ENCODE measurements around the gene LANCL2.

LANCL2 gene

DNA sequence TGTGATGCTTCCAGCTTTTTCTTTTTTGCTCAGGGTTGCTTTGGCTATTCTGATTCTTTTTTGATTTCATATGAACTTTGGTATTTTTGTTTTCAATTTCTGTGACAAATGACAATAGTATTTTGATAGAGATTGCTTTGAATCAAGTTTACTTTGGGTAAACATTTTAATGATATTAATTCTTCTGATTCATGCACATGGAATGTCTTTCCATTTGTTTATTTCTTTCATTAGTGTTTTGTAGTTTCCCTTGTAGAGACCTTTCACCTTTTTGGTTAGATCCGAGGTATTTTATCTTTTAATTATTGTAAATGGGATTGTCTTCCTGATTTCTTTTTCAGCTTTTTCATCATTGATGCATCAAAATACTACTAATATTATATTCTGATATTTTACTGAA lies 93.2 kb downstream of the LANCL2 start:
- TF ChIP-seq, protein P1, sequence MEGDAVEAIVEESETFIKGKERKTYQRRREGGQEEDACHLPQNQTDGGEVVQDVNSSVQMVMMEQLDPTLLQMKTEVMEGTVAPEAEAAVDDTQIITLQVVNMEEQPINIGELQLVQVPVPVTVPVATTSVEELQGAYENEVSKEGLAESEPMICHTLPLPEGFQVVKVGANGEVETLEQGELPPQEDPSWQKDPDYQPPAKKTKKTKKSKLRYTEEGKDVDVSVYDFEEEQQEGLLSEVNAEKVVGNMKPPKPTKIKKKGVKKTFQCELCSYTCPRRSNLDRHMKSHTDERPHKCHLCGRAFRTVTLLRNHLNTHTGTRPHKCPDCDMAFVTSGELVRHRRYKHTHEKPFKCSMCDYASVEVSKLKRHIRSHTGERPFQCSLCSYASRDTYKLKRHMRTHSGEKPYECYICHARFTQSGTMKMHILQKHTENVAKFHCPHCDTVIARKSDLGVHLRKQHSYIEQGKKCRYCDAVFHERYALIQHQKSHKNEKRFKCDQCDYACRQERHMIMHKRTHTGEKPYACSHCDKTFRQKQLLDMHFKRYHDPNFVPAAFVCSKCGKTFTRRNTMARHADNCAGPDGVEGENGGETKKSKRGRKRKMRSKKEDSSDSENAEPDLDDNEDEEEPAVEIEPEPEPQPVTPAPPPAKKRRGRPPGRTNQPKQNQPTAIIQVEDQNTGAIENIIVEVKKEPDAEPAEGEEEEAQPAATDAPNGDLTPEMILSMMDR (IDR thresholded peaks at IDR 0.05; ENCODE audit: borderline replicate concordance, insufficient read depth, low read depth, low read length), result no peak
- no peak overlapping the region for H3K4me3 ChIP-seq (ENCODE audit: low read depth, low read length)

DNA sequence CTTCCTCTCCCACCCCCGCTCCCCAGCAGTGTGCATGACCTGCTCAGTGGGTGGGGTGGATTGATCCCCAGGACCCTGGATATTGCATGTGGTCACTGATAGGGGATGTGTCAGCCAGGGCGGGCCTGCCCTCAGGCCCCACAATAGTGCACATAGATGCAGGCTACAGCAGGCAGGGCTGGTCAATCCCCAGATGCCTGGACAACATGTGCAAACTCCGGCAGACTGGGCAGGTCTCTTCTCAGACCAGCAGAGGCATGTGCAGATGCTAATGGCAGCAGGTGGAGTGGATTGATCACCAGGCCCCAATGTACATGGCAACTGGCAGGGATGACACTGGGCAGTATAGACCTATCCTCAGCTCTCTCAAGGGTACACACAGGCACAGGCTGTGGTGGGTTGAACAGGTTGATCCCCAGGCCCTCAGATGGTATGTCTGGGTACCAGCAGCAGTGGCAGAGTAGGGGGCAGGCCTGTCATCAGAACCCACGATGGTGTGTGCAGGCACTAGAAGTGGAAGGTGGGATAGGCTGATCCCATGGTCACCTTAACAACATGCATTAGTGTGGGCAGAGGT lies 98.6 kb downstream of the LANCL2 start:
- H3K4me3 ChIP-seq (ENCODE audit: low read depth, low read length), result no peak overlapping the region
- TF ChIP-seq, protein P1 (IDR thresholded peaks at IDR 0.05; ENCODE audit: borderline replicate concordance, insufficient read depth, low read depth, low read length), result no peak

DNA sequence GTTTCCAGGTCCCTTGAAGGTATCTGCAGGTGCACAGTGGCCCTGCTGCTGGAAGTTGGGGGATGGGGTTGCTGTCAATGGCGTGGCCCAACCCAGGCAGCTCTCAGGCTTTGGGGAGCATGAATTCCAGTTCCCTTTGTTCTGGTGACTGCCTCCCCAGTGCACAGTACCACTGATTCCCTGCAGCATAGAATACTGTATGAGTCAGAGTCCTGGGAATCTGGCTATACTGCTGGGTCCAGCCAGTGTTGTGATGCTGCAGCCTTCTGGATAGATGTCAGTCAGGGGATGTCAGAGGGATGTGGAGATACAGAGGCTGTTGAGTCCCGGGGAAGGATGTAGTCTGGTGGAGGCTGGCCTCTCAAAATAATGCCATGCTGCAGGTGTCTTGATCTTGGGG lies 99.3 kb downstream of the LANCL2 start:
- TF ChIP-seq, protein P1 (IDR thresholded peaks at IDR 0.05; ENCODE audit: borderline replicate concordance, insufficient read depth, low read depth, low read length), result no peak
- no peak overlapping the region for H3K4me3 ChIP-seq (ENCODE audit: low read depth, low read length)

DNA sequence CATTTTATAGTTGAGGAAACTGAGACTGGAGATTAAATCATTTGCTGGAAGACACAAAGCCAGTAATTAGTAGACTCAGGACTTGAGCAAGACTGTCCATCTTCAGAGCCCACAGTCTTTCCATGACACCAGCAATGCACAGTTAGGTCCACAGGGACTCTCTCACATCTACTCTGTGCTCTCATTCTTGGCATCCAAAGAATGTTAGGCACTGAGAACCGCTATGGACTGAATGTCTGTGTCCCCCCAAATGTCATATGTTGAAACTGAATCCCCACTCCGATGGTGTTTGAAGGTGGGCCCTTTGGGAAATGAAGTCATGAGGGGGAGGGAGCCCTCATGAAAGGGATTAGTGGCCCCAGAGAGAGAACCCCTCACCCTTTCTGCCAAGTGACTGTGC lies 100.6 kb downstream of the LANCL2 start:
- TF ChIP-seq, protein P1 (IDR thresholded peaks at IDR 0.05; ENCODE audit: borderline replicate concordance, insufficient read depth, low read depth, low read length), result no peak
- H3K4me3 ChIP-seq (ENCODE audit: low read depth, low read length), result no peak overlapping the region

DNA sequence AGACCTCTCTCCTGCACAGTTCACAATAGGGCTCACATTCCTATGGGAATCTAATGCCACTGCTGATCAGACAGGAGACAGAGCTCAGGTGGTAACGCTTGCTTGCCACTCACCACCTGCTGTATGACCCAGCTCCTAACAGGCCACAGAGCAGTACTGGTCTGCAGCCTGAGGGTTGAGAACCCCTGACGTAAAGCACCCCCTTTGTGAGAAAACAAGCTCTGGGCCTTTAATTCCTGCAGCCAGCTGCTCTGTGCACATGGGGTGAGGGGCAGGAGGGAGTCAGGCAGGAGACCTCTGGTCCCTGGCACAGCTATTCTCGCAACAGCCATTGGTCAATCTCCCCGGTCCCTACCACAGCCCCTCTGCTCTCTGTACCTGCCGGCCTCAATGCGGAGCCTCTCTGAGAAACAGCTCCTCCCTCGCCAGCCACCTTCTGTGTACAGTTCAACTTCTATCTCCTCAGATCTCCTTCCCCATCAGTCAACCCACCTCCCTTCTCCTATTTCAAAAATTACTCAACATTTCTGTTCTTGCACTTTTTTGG lies 102.0 kb downstream of the LANCL2 start:
- TF ChIP-seq, protein P1 (IDR thresholded peaks at IDR 0.05; ENCODE audit: borderline replicate concordance, insufficient read depth, low read depth, low read length), result no peak
- no peak overlapping the region for H3K4me3 ChIP-seq (ENCODE audit: low read depth, low read length)

DNA sequence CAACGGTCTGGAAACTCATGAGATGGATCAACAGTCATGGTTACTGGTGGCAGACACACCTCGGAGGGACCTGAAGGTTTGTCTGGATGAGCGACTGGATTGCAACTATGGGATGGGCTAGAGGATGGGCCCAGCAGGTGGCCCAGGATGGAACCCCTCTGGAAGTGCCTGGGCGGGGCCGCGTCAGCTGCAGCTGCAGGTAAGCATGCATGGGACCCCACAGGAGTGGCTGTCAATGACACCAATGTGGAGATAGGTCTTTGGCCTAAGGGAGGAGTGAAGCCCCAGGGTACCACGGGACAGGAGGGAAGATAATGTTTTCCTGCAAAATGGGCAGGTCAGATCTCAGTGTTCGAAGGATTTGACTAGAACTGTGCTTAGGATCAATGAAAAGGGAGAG lies 103.4 kb downstream of the LANCL2 start:
- H3K4me3 ChIP-seq (ENCODE audit: low read depth, low read length), result no peak overlapping the region
- TF ChIP-seq, protein P1 (IDR thresholded peaks at IDR 0.05; ENCODE audit: borderline replicate concordance, insufficient read depth, low read depth, low read length), result no peak

DNA sequence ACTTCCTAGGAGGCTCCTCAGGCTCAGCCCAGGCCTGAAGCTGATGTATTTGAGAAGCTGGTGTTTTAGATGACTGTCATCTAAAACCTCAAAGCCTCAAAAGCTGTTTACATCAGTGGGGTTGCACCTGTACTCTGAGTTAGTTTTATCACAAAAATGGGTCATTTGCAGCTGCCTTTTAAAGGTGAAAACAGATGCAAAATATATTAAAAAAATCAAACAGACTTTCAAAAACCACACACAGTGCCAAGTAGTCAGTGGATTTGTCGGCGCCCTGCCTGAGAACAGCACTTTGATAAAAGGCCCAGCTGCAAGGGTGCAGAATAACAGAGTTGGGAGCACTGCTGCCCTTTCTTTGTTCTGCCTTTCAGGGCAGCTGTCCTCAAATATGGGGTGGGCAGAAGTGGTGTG lies 104.1 kb downstream of the LANCL2 start:
- TF ChIP-seq, protein P1 (IDR thresholded peaks at IDR 0.05; ENCODE audit: borderline replicate concordance, insufficient read depth, low read depth, low read length), result no peak
- H3K4me3 ChIP-seq (ENCODE audit: low read depth, low read length), result no peak overlapping the region

All from GM12875 (cell line).